Measurements from ENCODE around the gene ZNF217.
"Not testable (repeated sequence)": the region's sequence is repeated elsewhere in the genome, so short reads cannot be mapped to it uniquely, and the experiment has no call there.

Gene ZNF217

DNA sequence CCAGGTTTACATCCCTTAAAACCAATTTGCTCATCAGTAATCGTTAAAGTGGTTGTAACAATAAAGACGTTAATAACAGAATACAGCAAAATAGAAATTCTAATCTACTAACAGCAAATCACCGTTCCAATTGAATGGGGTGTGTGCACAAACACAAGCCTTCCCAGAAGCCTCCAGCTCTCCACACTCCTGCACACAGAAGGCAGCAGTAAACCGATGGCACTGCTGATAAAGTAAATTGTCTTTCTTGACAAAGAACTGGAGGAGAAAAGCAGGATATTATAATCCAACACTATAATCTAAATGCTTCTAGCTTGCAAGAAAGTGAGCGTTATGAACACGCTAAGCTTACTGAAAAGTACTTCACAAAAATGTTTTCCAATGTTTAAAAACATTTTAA is 7.0 kb downstream of the ZNF217 start:
- Histone ChIP-seq H3K4me1 (ENCODE audit: insufficient read depth, low read length) (peaks cover 44% of the 10 kb centered on the region), H3K36me3 (ENCODE audit: insufficient read depth, low read length) (peaks cover 15% of the 10 kb centered on the region), H3K9ac (ENCODE audit: low read depth, low read length) (no peak overlapping the region), H3K9me3 (ENCODE audit: control insufficient read depth, insufficient read depth, low read length) (no peaks in the 10 kb centered on the region)

- Histone ChIP-seq H3K36me3 (ENCODE audit: insufficient read depth, low read length) (peaks cover 21% of the 10 kb centered on the region), H3K4me1 (ENCODE audit: insufficient read depth, low read length) (peaks cover 48% of the 10 kb centered on the region)
- H3K9me3 ChIP-seq (ENCODE audit: control insufficient read depth, insufficient read depth, low read length); H3K9ac ChIP-seq (ENCODE audit: low read depth, low read length): not testable (repeated sequence)
Observed at GRCh38 chr20:53585910-53586309, 7.7 kb downstream of the ZNF217 start.

- not testable (repeated sequence) for H3K9ac ChIP-seq (ENCODE audit: low read depth, low read length); H3K9me3 ChIP-seq (ENCODE audit: control insufficient read depth, insufficient read depth, low read length)
- Histone ChIP-seq H3K4me1 (ENCODE audit: insufficient read depth, low read length) (peaks cover 50% of the 10 kb centered on the region), H3K36me3 (ENCODE audit: insufficient read depth, low read length) (peaks cover 24% of the 10 kb centered on the region)
Observed at GRCh38 chr20:53585004-53585569, 8.6 kb downstream of the ZNF217 start.

- H3K9me3 ChIP-seq (ENCODE audit: control insufficient read depth, insufficient read depth, low read length); H3K9ac ChIP-seq (ENCODE audit: low read depth, low read length): not testable (repeated sequence)
- Histone ChIP-seq H3K36me3 (ENCODE audit: insufficient read depth, low read length) (peaks cover 24% of the 10 kb centered on the region), H3K4me1 (ENCODE audit: insufficient read depth, low read length) (peaks cover 56% of the 10 kb centered on the region)
Observed at GRCh38 chr20:53584550-53584913, 9.1 kb downstream of the ZNF217 start.

DNA sequence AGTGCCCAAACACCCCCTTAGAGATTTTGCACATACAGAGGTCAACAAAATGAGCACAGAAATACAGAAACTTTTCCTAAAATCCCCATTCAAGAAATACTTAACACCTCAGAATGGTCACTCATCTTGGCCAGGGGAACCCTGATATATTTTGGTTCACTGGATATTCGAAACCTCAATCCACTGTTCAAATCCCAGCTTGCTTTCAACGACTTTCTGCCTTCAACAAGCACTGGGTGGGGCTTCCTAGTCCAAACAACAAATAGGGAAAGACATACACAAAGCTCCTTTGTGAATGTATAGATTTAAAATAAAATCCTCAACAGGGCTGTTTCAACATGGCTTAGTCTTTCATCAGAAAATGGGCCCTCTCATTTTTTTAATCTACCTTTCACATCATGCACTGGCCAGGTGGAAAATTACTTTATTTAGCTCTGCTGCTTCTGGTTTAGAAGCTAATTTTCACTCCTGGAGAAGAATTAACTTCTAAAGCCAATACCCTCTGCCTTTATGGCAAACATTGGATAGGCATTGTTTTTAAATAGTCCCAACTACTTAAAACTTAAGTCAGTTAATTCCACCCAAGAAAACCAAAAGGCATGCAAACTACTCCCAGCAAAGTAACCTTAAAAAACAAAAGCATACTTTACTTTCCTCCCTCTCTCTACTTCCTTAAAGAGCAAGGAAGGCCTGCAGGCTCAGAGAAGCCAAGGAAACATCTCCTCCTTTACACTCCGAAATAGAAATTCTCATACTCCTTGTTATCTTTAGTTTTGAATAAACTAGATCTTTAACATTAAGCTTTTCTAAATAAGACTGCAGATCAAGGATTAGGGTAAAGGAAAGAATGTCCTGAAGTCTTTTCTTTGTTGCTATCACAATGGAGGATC is 9.7 kb downstream of the ZNF217 start:
- H3K9ac ChIP-seq (ENCODE audit: low read depth, low read length); H3K9me3 ChIP-seq (ENCODE audit: control insufficient read depth, insufficient read depth, low read length): not testable (repeated sequence)
- Histone ChIP-seq H3K4me1 (ENCODE audit: insufficient read depth, low read length) (peaks cover 62% of the 10 kb centered on the region), H3K36me3 (ENCODE audit: insufficient read depth, low read length) (peaks cover 24% of the 10 kb centered on the region)

DNA sequence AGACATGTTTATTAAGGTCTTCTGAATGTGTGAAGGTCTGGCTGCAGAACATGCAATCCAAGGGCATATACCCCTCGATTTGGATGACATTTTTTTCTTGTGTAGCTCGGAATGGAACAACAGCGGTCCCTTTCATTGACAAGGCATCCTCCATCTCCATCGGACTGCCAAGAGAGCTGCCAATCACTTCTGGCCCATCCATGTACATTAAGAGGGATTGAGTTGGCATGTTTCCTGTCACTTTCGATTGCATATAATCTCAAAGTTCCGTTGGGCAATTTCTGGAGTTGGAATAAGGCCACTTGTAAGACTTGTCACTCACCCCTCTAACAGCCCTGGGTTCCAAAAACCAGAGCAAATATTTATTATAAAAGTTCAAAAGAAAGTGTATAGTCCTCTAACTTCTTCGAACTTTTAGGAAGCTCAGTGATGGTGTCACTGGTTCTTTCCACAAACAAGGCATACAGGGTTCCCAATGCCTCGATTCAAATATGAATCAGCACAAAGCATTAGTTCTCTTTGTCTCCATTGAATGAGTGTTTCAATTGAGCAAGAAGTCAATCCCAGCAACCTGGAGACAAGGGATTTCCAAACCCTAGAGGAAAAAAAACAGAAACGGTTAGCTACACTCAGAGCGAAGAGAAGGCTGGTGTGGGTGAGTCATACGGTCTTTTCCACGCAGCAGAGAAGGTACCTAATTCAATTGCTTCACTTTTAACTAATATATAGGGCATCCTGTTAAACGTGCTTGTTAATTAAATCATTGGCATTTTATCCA is 10.9 kb downstream of the ZNF217 start:
- Histone ChIP-seq H3K9ac (ENCODE audit: low read depth, low read length) (no peak overlapping the region), H3K4me1 (ENCODE audit: insufficient read depth, low read length) (peaks cover 64% of the 10 kb centered on the region), H3K9me3 (ENCODE audit: control insufficient read depth, insufficient read depth, low read length) (no peaks in the 10 kb centered on the region), H3K36me3 (ENCODE audit: insufficient read depth, low read length) (peaks cover 24% of the 10 kb centered on the region)

DNA sequence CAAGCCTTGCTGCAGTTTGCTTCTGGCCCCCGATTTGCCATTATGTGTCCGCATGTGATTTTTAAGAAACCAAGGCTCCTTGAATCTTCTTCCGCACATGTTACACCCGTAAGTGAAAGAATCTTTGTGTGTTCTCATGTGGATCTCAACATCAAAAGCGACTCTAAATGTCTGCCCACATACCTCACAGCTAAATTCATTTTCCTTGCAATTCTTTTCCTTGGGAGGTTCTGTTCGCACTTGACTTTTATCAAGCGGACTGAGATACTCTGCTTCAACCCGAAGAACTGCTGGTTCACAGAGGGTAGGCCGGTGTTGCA is 11.4 kb downstream of the ZNF217 start:
- Histone ChIP-seq H3K36me3 (ENCODE audit: insufficient read depth, low read length) (peaks cover 24% of the 10 kb centered on the region), H3K9me3 (ENCODE audit: control insufficient read depth, insufficient read depth, low read length) (no peaks in the 10 kb centered on the region), H3K9ac (ENCODE audit: low read depth, low read length) (no peak overlapping the region), H3K4me1 (ENCODE audit: insufficient read depth, low read length) (peaks cover 61% of the 10 kb centered on the region)

GRCh38 chr20:53581444-53582250 is 12.0 kb downstream of the ZNF217 start:
- Histone ChIP-seq H3K9me3 (ENCODE audit: control insufficient read depth, insufficient read depth, low read length) (no peaks in the 10 kb centered on the region), H3K36me3 (ENCODE audit: insufficient read depth, low read length) (peaks cover 28% of the 10 kb centered on the region), H3K9ac (ENCODE audit: low read depth, low read length) (no peak overlapping the region), H3K4me1 (ENCODE audit: insufficient read depth, low read length) (peaks cover 56% of the 10 kb centered on the region)

DNA sequence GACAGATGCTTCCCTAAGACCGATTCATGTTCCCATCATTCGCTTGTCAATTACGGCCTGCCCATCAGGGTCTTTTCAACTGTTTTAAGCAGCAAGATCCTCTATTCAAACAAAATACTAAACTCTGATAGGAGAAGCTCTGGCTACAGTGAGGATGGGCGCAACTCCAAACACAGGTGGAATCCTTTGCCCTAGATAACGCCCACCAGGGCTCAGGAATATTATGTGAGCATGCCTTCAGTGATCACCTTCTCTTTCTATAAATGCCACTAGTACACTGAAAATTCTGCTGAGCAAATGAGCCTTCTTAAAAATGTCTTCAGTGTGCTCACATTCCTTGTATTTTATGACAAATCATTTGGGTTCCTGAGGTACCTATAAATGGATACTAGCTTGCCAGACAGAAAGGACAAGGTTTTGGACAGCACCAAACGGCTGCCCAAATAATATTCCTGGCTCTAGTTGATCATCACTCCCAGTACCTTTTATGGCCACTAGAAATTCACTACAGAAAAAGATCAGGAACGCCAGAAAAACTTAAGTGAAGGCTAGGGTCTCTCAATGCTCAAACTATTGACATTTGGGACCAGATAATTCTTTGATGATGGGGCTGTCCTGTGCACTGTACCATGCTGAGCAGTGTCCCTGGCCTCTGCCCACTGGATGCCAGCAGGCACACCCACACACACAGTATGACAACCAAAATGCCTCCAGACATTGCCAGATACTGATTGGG is 13.1 kb downstream of the ZNF217 start:
- peaks cover 46% of the 10 kb centered on the region for H3K4me1 ChIP-seq (ENCODE audit: insufficient read depth, low read length)
- H3K36me3 ChIP-seq (ENCODE audit: insufficient read depth, low read length): peaks cover 32% of the 10 kb centered on the region
- no peak overlapping the region for H3K9ac ChIP-seq (ENCODE audit: low read depth, low read length)
- H3K9me3 ChIP-seq (ENCODE audit: control insufficient read depth, insufficient read depth, low read length): no peaks in the 10 kb centered on the region

DNA sequence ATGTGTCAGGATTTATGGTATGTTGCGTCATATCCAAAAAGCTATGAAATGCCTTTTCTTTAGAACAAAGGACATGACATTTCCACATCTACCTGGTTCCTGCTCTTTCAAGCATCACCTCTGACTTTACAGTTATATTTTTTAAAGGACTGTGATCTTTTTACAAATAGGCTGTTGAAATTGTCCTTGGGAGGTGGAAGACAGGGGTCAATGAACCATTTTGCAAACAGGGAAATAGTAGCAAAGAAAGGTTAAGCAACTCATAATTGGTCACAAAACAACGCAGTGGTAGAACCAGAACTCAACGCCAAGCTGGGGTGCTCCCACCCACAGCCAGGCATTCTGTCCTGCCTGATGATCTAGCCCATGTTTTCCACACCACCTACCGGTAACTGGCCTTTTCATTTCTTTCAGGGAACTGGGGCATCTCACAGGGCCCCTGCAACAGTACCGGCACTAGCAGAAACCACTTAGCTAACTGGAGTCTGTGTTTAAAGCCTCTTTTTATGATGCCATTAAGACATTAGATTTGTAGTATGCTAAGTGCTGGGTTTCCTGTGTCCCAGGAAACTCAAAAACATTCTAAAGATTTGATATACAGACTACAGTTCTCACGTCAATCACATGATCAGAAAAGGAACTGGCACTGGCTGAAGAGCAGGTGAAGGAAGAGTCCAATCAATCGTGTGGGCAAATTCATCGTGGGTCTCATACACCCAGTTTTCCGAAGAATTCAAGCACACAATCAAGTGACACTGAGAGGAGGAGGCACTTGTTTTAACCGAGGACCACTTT is 13.9 kb downstream of the ZNF217 start:
- Histone ChIP-seq H3K4me1 (ENCODE audit: insufficient read depth, low read length) (peaks cover 39% of the 10 kb centered on the region), H3K36me3 (ENCODE audit: insufficient read depth, low read length) (peaks cover 40% of the 10 kb centered on the region), H3K9me3 (ENCODE audit: control insufficient read depth, insufficient read depth, low read length) (no peaks in the 10 kb centered on the region), H3K9ac (ENCODE audit: low read depth, low read length) (no peak overlapping the region)

- H3K9me3 ChIP-seq (ENCODE audit: control insufficient read depth, insufficient read depth, low read length): no peaks in the 10 kb centered on the region
- H3K9ac ChIP-seq (ENCODE audit: low read depth, low read length): no peak overlapping the region
- H3K36me3 ChIP-seq (ENCODE audit: insufficient read depth, low read length): peaks cover 45% of the 10 kb centered on the region
- H3K4me1 ChIP-seq (ENCODE audit: insufficient read depth, low read length): peaks cover 34% of the 10 kb centered on the region
Observed at GRCh38 chr20:53579266-53579580, 14.4 kb downstream of the ZNF217 start.

GRCh38 chr20:53578492-53579222 is 15.0 kb downstream of the ZNF217 start:
- H3K9me3 ChIP-seq (ENCODE audit: control insufficient read depth, insufficient read depth, low read length): no peaks in the 10 kb centered on the region
- no peak overlapping the region for H3K9ac ChIP-seq (ENCODE audit: low read depth, low read length)
- peaks cover 51% of the 10 kb centered on the region for H3K36me3 ChIP-seq (ENCODE audit: insufficient read depth, low read length)
- H3K4me1 ChIP-seq (ENCODE audit: insufficient read depth, low read length): peaks cover 34% of the 10 kb centered on the region
